NCI-H69 (cell line): ENCODE results near the gene PHOX2A.

ENCODE experiments used
- DNase-seq: peaks from one replicate; lab custom pipeline; 2025; lab: John Stamatoyannopoulos, UW

The PHOX2A gene

GRCh38 chr11:72233773-72234513 is 10.0 kb downstream of the PHOX2A start:
- DNase-seq = no peak

- no peak for DNase-seq
These were observed 10.8 kb downstream of the PHOX2A start for GRCh38 chr11:72233056-72233772.

GRCh38 chr11:72232260-72233055 is 11.5 kb downstream of the PHOX2A start:
- DNase-seq = no peak

GRCh38 chr11:72231396-72232259 is 12.3 kb downstream of the PHOX2A start:
- no peak for DNase-seq

GRCh38 chr11:72230764-72231365 is 13.1 kb downstream of the PHOX2A start:
- no peak for DNase-seq

- no peak for DNase-seq
These were observed 13.8 kb downstream of the PHOX2A start for GRCh38 chr11:72229925-72230763.

- no peak for DNase-seq
These were observed 14.5 kb downstream of the PHOX2A start for GRCh38 chr11:72229336-72229924.

- DNase-seq = no peak
These were observed 15.1 kb downstream of the PHOX2A start for GRCh38 chr11:72228844-72229231.

GRCh38 chr11:72228229-72228843 is 15.6 kb downstream of the PHOX2A start:
- peak; percentile 47 for DNase-seq

GRCh38 chr11:72227316-72228228 is 16.4 kb downstream of the PHOX2A start:
- peak; percentile 98 for DNase-seq

GRCh38 chr11:72226701-72227100 is 17.3 kb downstream of the PHOX2A start:
- peak; percentile 94 for DNase-seq

- peak; percentile 64 for DNase-seq
These were observed 18.5 kb downstream of the PHOX2A start for GRCh38 chr11:72225411-72225951.

GRCh38 chr11:72224564-72225410 is 19.2 kb downstream of the PHOX2A start, which contains the start of gene INPPL1:
INPPL1 (plus strand) TSS chr11:72224767; CDS start chr11:72224985, 218 bp downstream.
- DNase-seq = peak; percentile 65

GRCh38 chr11:72223615-72224563 is 20.1 kb downstream of the PHOX2A start:
- peak; percentile 90 for DNase-seq

GRCh38 chr11:72222907-72223614 is 20.9 kb downstream of the PHOX2A start:
- peak; percentile 99 for DNase-seq
